SU-DHL-6 (cell line): Measurements from ENCODE around the gene MLC1.

Experiments used
- H2AFZ ChIP-seq: fragments of 200-600 bp; sonication (generic); 2 replicates; pipeline ENCODE4 v1.6.1; 2014; ENCODE audit warnings: low read depth, mild to moderate bottlenecking, moderate library complexity, mixed read lengths, antibody characterized with exemption, low read length; ENCODE audit not compliant: severe bottlenecking
- H3F3A ChIP-seq: fragments of 200-600 bp; shearing (Covaris generic); 2 replicates; pipeline ENCODE4 v1.6.0; 2016; ENCODE audit warnings: antibody characterized with exemption, mild to moderate bottlenecking; ENCODE audit not compliant: insufficient read depth
- H3K27ac ChIP-seq: fragments of 200-600 bp; sonication (generic); 2 replicates; pipeline ENCODE4 v1.5.1; 2016; ENCODE audit warnings: low read depth, mild to moderate bottlenecking, low read length, moderate library complexity, mixed read lengths
- H3K27me3 ChIP-seq: fragments of 200-600 bp; sonication (generic), shearing (Covaris generic); 2 replicates; pipeline ENCODE4 v1.6.0; 2014; ENCODE audit warnings: mild to moderate bottlenecking, low read length
- H3K36me3 ChIP-seq: fragments of 200-600 bp; sonication (generic); 2 replicates; pipeline ENCODE4 v1.6.1; 2014; ENCODE audit warnings: mild to moderate bottlenecking, low read length, mixed read lengths
- H3K4me2 ChIP-seq: fragments of 300-600, 200-600 bp; shearing (Covaris generic), sonication (generic); 2 replicates; pipeline ENCODE4 v1.6.0; 2014; ENCODE audit warnings: low read length, low read depth, mild to moderate bottlenecking; ENCODE audit not compliant: poor library complexity, severe bottlenecking
- H3K4me3 ChIP-seq: fragments of 200-600 bp; sonication (generic); 2 replicates; pipeline ENCODE4 v1.5.1; 2014; ENCODE audit warnings: antibody characterized with exemption, low read length, mild to moderate bottlenecking, mixed read lengths; ENCODE audit not compliant: insufficient read depth, poor library complexity, severe bottlenecking
- H3K79me2 ChIP-seq: fragments of 200-600 bp; sonication (generic); 2 replicates; pipeline ENCODE4 v1.6.1; 2014; ENCODE audit warnings: mild to moderate bottlenecking, low read length, moderate library complexity; ENCODE audit not compliant: insufficient read depth
- H3K9ac ChIP-seq: fragments of 200-600 bp; sonication (generic); 2 replicates; pipeline ENCODE4 v1.7.0; 2014; ENCODE audit warnings: mild to moderate bottlenecking, low read length
- H3K9me2 ChIP-seq: fragments of 200-600 bp; sonication (generic); replicated peaks from 2 replicates; pipeline ENCODE4 v1.6.1; 2014; ENCODE audit warnings: low read length; ENCODE audit not compliant: insufficient read depth
- H3K9me3 ChIP-seq: fragments of 200-600 bp; sonication (generic); 2 replicates; pipeline ENCODE4 v1.6.1; 2014; ENCODE audit warnings: low read length, mixed read lengths; ENCODE audit not compliant: insufficient read depth
- H4K20me1 ChIP-seq: fragments of 200-600 bp; sonication (generic); 2 replicates; pipeline ENCODE4 v1.6.1; 2014; ENCODE audit warnings: low read depth, mild to moderate bottlenecking, antibody characterized with exemption, low read length, moderate library complexity, mixed read lengths
- EZH2phosphoT487 ChIP-seq: fragments of 200-600 bp; sonication (generic), shearing (Covaris generic); conservative IDR thresholded peaks from 2 replicates; pipeline ENCODE4 v1.6.1; 2018; ENCODE audit warnings: mild to moderate bottlenecking, antibody characterized with exemption, low read length, moderate library complexity, mixed read lengths
- TF ChIP-seq, protein P1 (sequence below): fragments of 200-600 bp; sonication (generic); IDR thresholded peaks from one replicate; pipeline ENCODE4 v1.5.1; 2017; ENCODE audit warnings: antibody characterized with exemption, mild to moderate bottlenecking, low read length, moderate library complexity; ENCODE audit not compliant: insufficient read depth, poor library complexity, severe bottlenecking

Gene MLC1

GRCh38 chr22:50049299-50050195 is 35.7 kb downstream of the MLC1 start:
- no peaks in the 10 kb centered on the region for H3K9me2 ChIP-seq
- H3K79me2 ChIP-seq: no peaks in the 10 kb centered on the region
- TF ChIP-seq EZH2phosphoT487: no peak
- TF ChIP-seq, protein P1, sequence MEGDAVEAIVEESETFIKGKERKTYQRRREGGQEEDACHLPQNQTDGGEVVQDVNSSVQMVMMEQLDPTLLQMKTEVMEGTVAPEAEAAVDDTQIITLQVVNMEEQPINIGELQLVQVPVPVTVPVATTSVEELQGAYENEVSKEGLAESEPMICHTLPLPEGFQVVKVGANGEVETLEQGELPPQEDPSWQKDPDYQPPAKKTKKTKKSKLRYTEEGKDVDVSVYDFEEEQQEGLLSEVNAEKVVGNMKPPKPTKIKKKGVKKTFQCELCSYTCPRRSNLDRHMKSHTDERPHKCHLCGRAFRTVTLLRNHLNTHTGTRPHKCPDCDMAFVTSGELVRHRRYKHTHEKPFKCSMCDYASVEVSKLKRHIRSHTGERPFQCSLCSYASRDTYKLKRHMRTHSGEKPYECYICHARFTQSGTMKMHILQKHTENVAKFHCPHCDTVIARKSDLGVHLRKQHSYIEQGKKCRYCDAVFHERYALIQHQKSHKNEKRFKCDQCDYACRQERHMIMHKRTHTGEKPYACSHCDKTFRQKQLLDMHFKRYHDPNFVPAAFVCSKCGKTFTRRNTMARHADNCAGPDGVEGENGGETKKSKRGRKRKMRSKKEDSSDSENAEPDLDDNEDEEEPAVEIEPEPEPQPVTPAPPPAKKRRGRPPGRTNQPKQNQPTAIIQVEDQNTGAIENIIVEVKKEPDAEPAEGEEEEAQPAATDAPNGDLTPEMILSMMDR: no peak
- H3K27ac ChIP-seq: no peak overlapping the region
- peaks cover 5% of the 10 kb centered on the region; the same call in 1 of the 2 replicates for H3K9me3 ChIP-seq
- no peaks in the 10 kb centered on the region for H3K27me3 ChIP-seq
- H3K36me3 ChIP-seq: no peaks in the 10 kb centered on the region
- no peaks in the 10 kb centered on the region for H3F3A ChIP-seq
- no peak overlapping the region for H2AFZ ChIP-seq
- no peak overlapping the region for H3K4me2 ChIP-seq
- no peak overlapping the region for H3K9ac ChIP-seq
- no peak overlapping the region for H3K4me3 ChIP-seq
- H4K20me1 ChIP-seq: no peaks in the 10 kb centered on the region

DNA sequence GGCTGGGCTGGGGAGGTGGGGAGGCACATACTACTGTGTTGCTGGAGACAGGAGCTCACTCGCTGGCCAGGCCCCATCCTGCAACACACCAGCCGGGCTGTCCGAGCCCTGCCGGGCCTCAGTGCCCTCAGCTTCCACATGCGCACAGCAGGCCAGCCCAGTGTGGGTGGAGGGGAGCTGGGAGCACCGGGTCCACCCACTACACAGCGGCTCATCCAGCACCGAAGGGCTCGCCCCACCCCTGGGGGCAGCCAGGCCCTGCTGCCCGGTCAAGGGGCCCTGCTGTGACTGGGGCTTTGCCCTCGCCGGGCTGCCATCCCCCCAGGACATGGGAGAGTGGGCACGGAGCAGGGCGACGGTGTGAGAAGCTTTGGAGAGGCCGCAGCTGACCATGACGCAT is 36.4 kb downstream of the MLC1 start:
- no peak overlapping the region for H3K9ac ChIP-seq
- H3K27me3 ChIP-seq: no peaks in the 10 kb centered on the region
- no peak overlapping the region for H3K4me3 ChIP-seq
- H3F3A ChIP-seq: no peaks in the 10 kb centered on the region
- no peaks in the 10 kb centered on the region for H4K20me1 ChIP-seq
- no peaks in the 10 kb centered on the region for H3K9me2 ChIP-seq
- H3K27ac ChIP-seq: no peak overlapping the region
- H2AFZ ChIP-seq: no peak overlapping the region
- H3K79me2 ChIP-seq: no peaks in the 10 kb centered on the region
- H3K9me3 ChIP-seq: peaks cover 4% of the 10 kb centered on the region; the same call in 1 of the 2 replicates
- no peaks in the 10 kb centered on the region for H3K36me3 ChIP-seq
- no peak for TF ChIP-seq EZH2phosphoT487
- H3K4me2 ChIP-seq: no peak overlapping the region

GRCh38 chr22:50048061-50048765 is 37.0 kb downstream of the MLC1 start:
- no peak overlapping the region for H3K27ac ChIP-seq
- TF ChIP-seq, protein P1: no peak
- TF ChIP-seq EZH2phosphoT487: no peak
- no peak overlapping the region for H3K4me3 ChIP-seq
- no peaks in the 10 kb centered on the region for H3F3A ChIP-seq
- H3K9ac ChIP-seq: no peak overlapping the region
- no peaks in the 10 kb centered on the region for H4K20me1 ChIP-seq
- H3K9me3 ChIP-seq: no peaks in the 10 kb centered on the region
- H3K36me3 ChIP-seq: no peaks in the 10 kb centered on the region
- no peak overlapping the region for H3K4me2 ChIP-seq
- no peak overlapping the region for H2AFZ ChIP-seq
- H3K79me2 ChIP-seq: no peaks in the 10 kb centered on the region
- H3K27me3 ChIP-seq: no peaks in the 10 kb centered on the region
- no peaks in the 10 kb centered on the region for H3K9me2 ChIP-seq
